K562 (cell line): ENCODE results near the gene PRKX. TPM values are rescaled to one million over a fixed set of nuclear protein-coding genes. Genes with fewer than 3 reads are reported as not detected.

ENCODE experiments used
- JUN ChIP-seq, 2 experiments: sonication (generic) in 1 of 2; formaldehyde crosslinking in 1 of 2; IDR thresholded peaks; 2 replicates each; pipeline versions ENCODE4 v1.6.1 to v1.8.0; 2012 to 2022; ENCODE audit warnings: borderline replicate concordance in 2 of 2, mild to moderate bottlenecking in 2 of 2, improper control_type of control experiment in 1 of 2, low read depth in 1 of 2, low read length in 1 of 2, missing genetic modification reagents in 1 of 2
- L3MBTL2 ChIP-seq: fragments of 450-650 bp; IDR thresholded peaks from 2 replicates; pipeline ENCODE4 v1.6.1; 2016; ENCODE audit warnings: mild to moderate bottlenecking, moderate library complexity
- LEF1 ChIP-seq: fragments of 450-650 bp; IDR thresholded peaks from 2 replicates; pipeline ENCODE4 v1.6.1; 2016; ENCODE audit warnings: mild to moderate bottlenecking
- NONO ChIP-seq, 2 experiments: fragments of 200-400 bp in 1 of 2; fragments of 450-650 bp in 1 of 2; formaldehyde crosslinking in 1 of 2; IDR thresholded peaks; 2 replicates each; pipeline ENCODE4 v1.6.1; 2017; ENCODE audit warnings: low read depth in 2 of 2, mild to moderate bottlenecking in 2 of 2, moderate library complexity in 2 of 2, low read length in 1 of 2
- RBM39 ChIP-seq: fragments of 200-400 bp; formaldehyde crosslinking; optimal IDR thresholded peaks from 2 replicates; pipeline ENCODE3; 2018; ENCODE audit warnings: low read depth, low read length
- ZFP30 ChIP-seq: fragments of 250-450 bp; sonication (Bioruptor Pico); IDR thresholded peaks from 2 replicates; pipeline ENCODE4 v1.8.0; 2022; ENCODE audit warnings: moderate library complexity, mild to moderate bottlenecking, inconsistent platforms, borderline replicate concordance
- ZKSCAN1 ChIP-seq: fragments of 150-350 bp; IDR thresholded peaks from 2 replicates; pipeline ENCODE4 v1.6.1; 2016; ENCODE audit warnings: low read depth, low read length
- ZNF384 ChIP-seq: IDR thresholded peaks from 2 replicates; pipeline ENCODE4 v1.6.1; 2012; ENCODE audit warnings: low read depth, low read length, improper control_type of control experiment
- ZNF644 ChIP-seq: fragments of 200-800 bp; sonication (Bioruptor generic); IDR thresholded peaks from 2 replicates; pipeline ENCODE4 v1.6.1; 2016; ENCODE audit warnings: low read depth, missing genetic modification characterization, missing compliant biosample characterization
- ZNF717 ChIP-seq: fragments of 250-450 bp; sonication (Bioruptor Pico); IDR thresholded peaks from 2 replicates; pipeline ENCODE4 v1.5.0; 2021
- polyA plus RNA-seq, 8 experiments: library from polyadenylated mRNA; depleted of rRNA in 4 of 8; stranded (reverse) in 5 of 8; unstranded in 3 of 8; fragments of >200 nt; fragmentation: Nextera tagmentation in 2 of 8; fragmentation: Illumina TruSeq in 1 of 8; extraction: Ambion mirVana in 2 of 8; extraction: Trizol in 1 of 8; gene quantifications; 2 replicates each; pipeline versions ENCODE4 v1.2.1 to v1.2.3, GENCODE V29; 2011 to 2014; ENCODE audit warnings: inconsistent platforms in 1 of 8, missing spikeins in 1 of 8
- total RNA-seq, 7 experiments: library from RNA; depleted of rRNA in 6 of 7; stranded (reverse); fragments of >200 nt in 6 of 7; fragmentation: Illumina TruSeq in 2 of 7; extraction: Trizol in 2 of 7; gene quantifications; 2 replicates each; pipeline versions ENCODE4 v1.2.1 to v1.2.3, GENCODE V29; 2011 to 2021; ENCODE audit warnings: low replicate concordance in 1 of 7
- TF ChIP-seq, protein P1 (sequence below): sonication (generic); formaldehyde crosslinking; IDR thresholded peaks from 2 replicates; pipeline ENCODE4 v1.8.0; 2023; ENCODE audit warnings: mild to moderate bottlenecking, missing genetic modification reagents
- TF ChIP-seq, protein P2 (sequence below): fragments of 450-650 bp; IDR thresholded peaks from 2 replicates; pipeline ENCODE4 v1.6.1; 2017; ENCODE audit warnings: antibody characterized with exemption, mild to moderate bottlenecking
- TF ChIP-seq, protein P3 (sequence below): sonication (generic); formaldehyde crosslinking; IDR thresholded peaks from 2 replicates; pipeline ENCODE4 v1.9.0; 2022; ENCODE audit warnings: mild to moderate bottlenecking, missing genetic modification reagents

PRKX gene
- total and polyA plus RNA-seq, 9 of the 15 experiments (the other 6 are each of a cell fraction or from before 2014, with no cell fraction given) = 3.3 to 29.4 (median 23.7) TPM

DNA sequence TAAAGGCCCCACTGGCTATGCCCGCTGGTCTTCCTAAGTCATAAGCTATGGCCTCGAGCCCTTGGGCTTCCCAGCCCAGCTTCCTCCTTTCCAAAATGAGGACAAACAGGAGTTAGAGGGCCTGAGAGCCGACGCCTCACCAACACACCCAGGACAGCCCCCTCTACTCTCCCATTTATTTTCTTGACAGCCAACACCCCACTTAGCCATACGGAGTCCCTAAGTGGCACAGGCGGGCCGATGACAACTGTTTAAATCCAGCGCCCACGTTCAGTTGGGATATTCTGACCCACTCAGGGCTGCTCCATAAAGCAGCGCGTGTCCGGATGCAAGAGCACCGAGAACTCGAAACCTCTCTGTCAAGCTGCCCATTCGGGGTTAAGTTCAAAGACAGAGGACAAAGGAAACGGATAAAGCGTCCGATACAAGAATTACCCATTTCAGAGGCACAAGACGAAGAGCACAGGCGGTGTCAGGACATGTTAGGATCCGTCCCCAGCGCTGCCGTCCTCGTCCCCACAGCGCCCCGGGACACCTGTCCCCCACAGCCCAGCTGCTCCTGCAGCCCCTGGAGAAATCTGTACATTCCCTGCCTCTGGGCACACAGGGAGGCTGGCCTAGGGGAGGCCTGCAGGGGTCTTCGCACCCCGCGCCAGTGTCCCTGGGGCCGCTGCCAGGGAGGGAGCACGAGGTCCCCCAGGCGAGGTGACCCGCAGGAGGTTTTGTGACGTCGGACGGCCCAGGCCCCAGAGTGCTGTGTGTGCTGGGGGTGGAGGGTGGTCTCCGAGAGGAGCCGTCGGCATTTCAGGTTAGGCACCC lies 1.2 kb downstream of the PRKX start (continued):
- TF ChIP-seq, protein P1, sequence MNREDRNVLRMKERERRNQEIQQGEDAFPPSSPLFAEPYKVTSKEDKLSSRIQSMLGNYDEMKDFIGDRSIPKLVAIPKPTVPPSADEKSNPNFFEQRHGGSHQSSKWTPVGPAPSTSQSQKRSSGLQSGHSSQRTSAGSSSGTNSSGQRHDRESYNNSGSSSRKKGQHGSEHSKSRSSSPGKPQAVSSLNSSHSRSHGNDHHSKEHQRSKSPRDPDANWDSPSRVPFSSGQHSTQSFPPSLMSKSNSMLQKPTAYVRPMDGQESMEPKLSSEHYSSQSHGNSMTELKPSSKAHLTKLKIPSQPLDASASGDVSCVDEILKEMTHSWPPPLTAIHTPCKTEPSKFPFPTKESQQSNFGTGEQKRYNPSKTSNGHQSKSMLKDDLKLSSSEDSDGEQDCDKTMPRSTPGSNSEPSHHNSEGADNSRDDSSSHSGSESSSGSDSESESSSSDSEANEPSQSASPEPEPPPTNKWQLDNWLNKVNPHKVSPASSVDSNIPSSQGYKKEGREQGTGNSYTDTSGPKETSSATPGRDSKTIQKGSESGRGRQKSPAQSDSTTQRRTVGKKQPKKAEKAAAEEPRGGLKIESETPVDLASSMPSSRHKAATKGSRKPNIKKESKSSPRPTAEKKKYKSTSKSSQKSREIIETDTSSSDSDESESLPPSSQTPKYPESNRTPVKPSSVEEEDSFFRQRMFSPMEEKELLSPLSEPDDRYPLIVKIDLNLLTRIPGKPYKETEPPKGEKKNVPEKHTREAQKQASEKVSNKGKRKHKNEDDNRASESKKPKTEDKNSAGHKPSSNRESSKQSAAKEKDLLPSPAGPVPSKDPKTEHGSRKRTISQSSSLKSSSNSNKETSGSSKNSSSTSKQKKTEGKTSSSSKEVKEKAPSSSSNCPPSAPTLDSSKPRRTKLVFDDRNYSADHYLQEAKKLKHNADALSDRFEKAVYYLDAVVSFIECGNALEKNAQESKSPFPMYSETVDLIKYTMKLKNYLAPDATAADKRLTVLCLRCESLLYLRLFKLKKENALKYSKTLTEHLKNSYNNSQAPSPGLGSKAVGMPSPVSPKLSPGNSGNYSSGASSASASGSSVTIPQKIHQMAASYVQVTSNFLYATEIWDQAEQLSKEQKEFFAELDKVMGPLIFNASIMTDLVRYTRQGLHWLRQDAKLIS (CRISPR knock-in tag) = no peak
- TF ChIP-seq ZNF717 (CRISPR knock-in tag) = no peak
- no peak for TF ChIP-seq ZFP30 (CRISPR knock-in tag)
- TF ChIP-seq, protein P2, sequence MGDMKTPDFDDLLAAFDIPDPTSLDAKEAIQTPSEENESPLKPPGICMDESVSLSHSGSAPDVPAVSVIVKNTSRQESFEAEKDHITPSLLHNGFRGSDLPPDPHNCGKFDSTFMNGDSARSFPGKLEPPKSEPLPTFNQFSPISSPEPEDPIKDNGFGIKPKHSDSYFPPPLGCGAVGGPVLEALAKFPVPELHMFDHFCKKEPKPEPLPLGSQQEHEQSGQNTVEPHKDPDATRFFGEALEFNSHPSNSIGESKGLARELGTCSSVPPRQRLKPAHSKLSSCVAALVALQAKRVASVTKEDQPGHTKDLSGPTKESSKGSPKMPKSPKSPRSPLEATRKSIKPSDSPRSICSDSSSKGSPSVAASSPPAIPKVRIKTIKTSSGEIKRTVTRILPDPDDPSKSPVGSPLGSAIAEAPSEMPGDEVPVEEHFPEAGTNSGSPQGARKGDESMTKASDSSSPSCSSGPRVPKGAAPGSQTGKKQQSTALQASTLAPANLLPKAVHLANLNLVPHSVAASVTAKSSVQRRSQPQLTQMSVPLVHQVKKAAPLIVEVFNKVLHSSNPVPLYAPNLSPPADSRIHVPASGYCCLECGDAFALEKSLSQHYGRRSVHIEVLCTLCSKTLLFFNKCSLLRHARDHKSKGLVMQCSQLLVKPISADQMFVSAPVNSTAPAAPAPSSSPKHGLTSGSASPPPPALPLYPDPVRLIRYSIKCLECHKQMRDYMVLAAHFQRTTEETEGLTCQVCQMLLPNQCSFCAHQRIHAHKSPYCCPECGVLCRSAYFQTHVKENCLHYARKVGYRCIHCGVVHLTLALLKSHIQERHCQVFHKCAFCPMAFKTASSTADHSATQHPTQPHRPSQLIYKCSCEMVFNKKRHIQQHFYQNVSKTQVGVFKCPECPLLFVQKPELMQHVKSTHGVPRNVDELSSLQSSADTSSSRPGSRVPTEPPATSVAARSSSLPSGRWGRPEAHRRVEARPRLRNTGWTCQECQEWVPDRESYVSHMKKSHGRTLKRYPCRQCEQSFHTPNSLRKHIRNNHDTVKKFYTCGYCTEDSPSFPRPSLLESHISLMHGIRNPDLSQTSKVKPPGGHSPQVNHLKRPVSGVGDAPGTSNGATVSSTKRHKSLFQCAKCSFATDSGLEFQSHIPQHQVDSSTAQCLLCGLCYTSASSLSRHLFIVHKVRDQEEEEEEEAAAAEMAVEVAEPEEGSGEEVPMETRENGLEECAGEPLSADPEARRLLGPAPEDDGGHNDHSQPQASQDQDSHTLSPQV = 0 out of 2 replicates have a peak, but pooled peaks have one; percentile 33
- no peak for TF ChIP-seq ZKSCAN1
- TF ChIP-seq LEF1 = no peak
- TF ChIP-seq L3MBTL2 = peak; percentile 87
- TF ChIP-seq, protein P3, sequence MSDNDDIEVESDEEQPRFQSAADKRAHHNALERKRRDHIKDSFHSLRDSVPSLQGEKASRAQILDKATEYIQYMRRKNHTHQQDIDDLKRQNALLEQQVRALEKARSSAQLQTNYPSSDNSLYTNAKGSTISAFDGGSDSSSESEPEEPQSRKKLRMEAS = peak; percentile 63; the same call in 1 of the 2 replicates
- peak; percentile 45 for TF ChIP-seq RBM39
- TF ChIP-seq NONO (IDR thresholded peaks at IDR 0.05; ENCODE audit: low read depth in 2 of 2, low read length in 1 of 2) = no peak
- TF ChIP-seq ZNF384 = no peak
- TF ChIP-seq ZNF644 (tag) = no peak
- no peak for TF ChIP-seq JUN (IDR thresholded peaks at IDR 0.05; ENCODE audit: borderline replicate concordance, low read depth, low read length)
- no peak for TF ChIP-seq JUN (CRISPR knock-in tag; IDR thresholded peaks at IDR 0.05; ENCODE audit: borderline replicate concordance)
